SK-N-SH treated with all-trans-retinoic acid at 6 μM for 48 hours (cell line): ENCODE measurements around the gene FLAD1.

Experiments used
- BACH2 ChIP-seq: fragments of 250-450 bp; sonication (Bioruptor Pico); IDR thresholded peaks from 2 replicates; pipeline ENCODE4 v1.9.0; 2021; ENCODE audit warnings: mild to moderate bottlenecking, borderline replicate concordance
- ESRRG ChIP-seq: fragments of 250-450 bp; sonication (Bioruptor Pico); IDR thresholded peaks from 2 replicates; pipeline ENCODE4 v1.6.1; 2021; ENCODE audit warnings: mild to moderate bottlenecking
- GLIS3 ChIP-seq: fragments of 250-450 bp; sonication (Bioruptor Pico); IDR thresholded peaks from 2 replicates; pipeline ENCODE4 v1.5.0; 2020; ENCODE audit warnings: mild to moderate bottlenecking, moderate library complexity
- PATZ1 ChIP-seq: fragments of 250-450 bp; sonication (Bioruptor Pico); IDR thresholded peaks from 2 replicates; pipeline ENCODE4 v1.8.0; 2020; ENCODE audit warnings: mild to moderate bottlenecking, moderate library complexity, borderline replicate concordance
- PPARA ChIP-seq: fragments of 250-450 bp; sonication (Bioruptor Pico); IDR thresholded peaks from 2 replicates; pipeline ENCODE4 v1.5.0; 2020; ENCODE audit warnings: mild to moderate bottlenecking, borderline replicate concordance
- TCF4 ChIP-seq: fragments of 250-450 bp; sonication (Bioruptor Pico); IDR thresholded peaks from 2 replicates; pipeline ENCODE4 v1.8.0; 2021; ENCODE audit warnings: mild to moderate bottlenecking, moderate library complexity, borderline replicate concordance
- TOX ChIP-seq: fragments of 250-450 bp; sonication (Bioruptor Pico); IDR thresholded peaks from 2 replicates; pipeline ENCODE4 v1.8.0; 2021; ENCODE audit warnings: mild to moderate bottlenecking, moderate library complexity, borderline replicate concordance
- ZFP3 ChIP-seq: fragments of 250-450 bp; sonication (Bioruptor Pico); IDR thresholded peaks from 2 replicates; pipeline ENCODE4 v1.5.0; 2020; ENCODE audit warnings: mild to moderate bottlenecking, moderate library complexity
- ZFP30 ChIP-seq: fragments of 450-650 bp; formaldehyde crosslinking; IDR thresholded peaks from 2 replicates; pipeline ENCODE4 v1.5.0; 2022; ENCODE audit warnings: mild to moderate bottlenecking, moderate library complexity
- ZNF565 ChIP-seq: fragments of 450-650 bp; formaldehyde crosslinking; conservative IDR thresholded peaks from 2 replicates; pipeline ENCODE4 v1.5.0; 2020; ENCODE audit warnings: low read depth, mild to moderate bottlenecking, moderate library complexity
- ZNF8 ChIP-seq: fragments of 450-650 bp; formaldehyde crosslinking; IDR thresholded peaks from 2 replicates; pipeline ENCODE4 v1.5.0; 2020; ENCODE audit warnings: mild to moderate bottlenecking, moderate library complexity

GRCh38 chr1:154937988-154938386, 45.2 kb upstream of the FLAD1 start:
- TF ChIP-seq TOX (no peak), ESRRG (CRISPR knock-in tag) (no peak), TCF4 (CRISPR knock-in tag) (no peak), ZNF8 (CRISPR knock-in tag) (no peak), ZFP30 (CRISPR knock-in tag) (no peak), PPARA (CRISPR knock-in tag) (no peak), BACH2 (CRISPR knock-in tag) (no peak), PATZ1 (no peak), ZFP3 (CRISPR knock-in tag) (no peak), ZNF565 (no peak), GLIS3 (CRISPR knock-in tag) (no peak)
